Neural progenitor cell (in vitro differentiated cells): ENCODE results near the gene PRSS8.

Source experiments
- CTCF ChIP-seq: fragments of 200-600 bp; sonication (generic); IDR thresholded peaks from 2 replicates; pipeline ENCODE4 v1.5.1; 2017; ENCODE audit warnings: antibody characterized with exemption, mild to moderate bottlenecking
- EZH2 ChIP-seq: fragments of 200-600 bp; sonication (generic); IDR thresholded peaks from 2 replicates; pipeline ENCODE4 v1.6.1; 2017; ENCODE audit warnings: antibody characterized with exemption, mild to moderate bottlenecking, moderate library complexity
- EZH2phosphoT487 ChIP-seq: fragments of 200-600 bp; sonication (generic); IDR thresholded peaks from 2 replicates; pipeline ENCODE4 v1.6.1; 2017; ENCODE audit warnings: antibody characterized with exemption

GRCh38 chr16:31107465-31107867 lies 28.1 kb downstream of the PRSS8 start:
- TF ChIP-seq CTCF (no peak), EZH2 (no peak), EZH2phosphoT487 (no peak)
